Measurements from ENCODE around the gene UBE2H.

DNA sequence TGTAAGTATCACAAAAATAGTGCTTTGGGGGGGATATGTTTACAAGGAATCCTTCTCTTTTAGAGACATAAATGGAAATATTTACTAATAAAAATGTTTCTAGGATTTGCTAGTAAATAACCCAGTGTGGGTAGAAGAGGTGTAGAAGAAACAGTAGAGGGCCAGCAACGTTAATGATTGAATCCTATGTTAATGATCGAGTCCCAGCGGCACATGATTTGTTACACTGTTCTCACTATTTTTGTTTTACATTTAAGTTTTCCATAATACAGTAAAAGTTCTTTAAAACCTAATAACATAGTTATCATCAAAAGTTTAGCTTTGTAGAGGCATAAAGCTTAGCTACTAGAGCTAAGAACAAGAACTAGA, 66.0 kb downstream of the UBE2H start:
- TF ChIP-seq, protein P1, sequence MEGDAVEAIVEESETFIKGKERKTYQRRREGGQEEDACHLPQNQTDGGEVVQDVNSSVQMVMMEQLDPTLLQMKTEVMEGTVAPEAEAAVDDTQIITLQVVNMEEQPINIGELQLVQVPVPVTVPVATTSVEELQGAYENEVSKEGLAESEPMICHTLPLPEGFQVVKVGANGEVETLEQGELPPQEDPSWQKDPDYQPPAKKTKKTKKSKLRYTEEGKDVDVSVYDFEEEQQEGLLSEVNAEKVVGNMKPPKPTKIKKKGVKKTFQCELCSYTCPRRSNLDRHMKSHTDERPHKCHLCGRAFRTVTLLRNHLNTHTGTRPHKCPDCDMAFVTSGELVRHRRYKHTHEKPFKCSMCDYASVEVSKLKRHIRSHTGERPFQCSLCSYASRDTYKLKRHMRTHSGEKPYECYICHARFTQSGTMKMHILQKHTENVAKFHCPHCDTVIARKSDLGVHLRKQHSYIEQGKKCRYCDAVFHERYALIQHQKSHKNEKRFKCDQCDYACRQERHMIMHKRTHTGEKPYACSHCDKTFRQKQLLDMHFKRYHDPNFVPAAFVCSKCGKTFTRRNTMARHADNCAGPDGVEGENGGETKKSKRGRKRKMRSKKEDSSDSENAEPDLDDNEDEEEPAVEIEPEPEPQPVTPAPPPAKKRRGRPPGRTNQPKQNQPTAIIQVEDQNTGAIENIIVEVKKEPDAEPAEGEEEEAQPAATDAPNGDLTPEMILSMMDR (IDR thresholded peaks at IDR 0.05): no peak
- TF ChIP-seq EZH2 (IDR thresholded peaks at IDR 0.05): no peak

Data from neural progenitor cell (in vitro differentiated cells).